ENCODE results near the gene ERCC5.

The ERCC5 gene

GRCh38 chr13:102881819-102882686, 36.2 kb downstream of the ERCC5 start:
- ATAC-seq (replicated peaks) (no peak), DNase-seq (no peak)
- no peaks in the 10 kb centered on the region for H3K9me3 Mint-ChIP-seq
- H3K27me3 Mint-ChIP-seq: no peaks in the 10 kb centered on the region
- no peak overlapping the region for H3K4me3 Mint-ChIP-seq
- H3K4me1 Mint-ChIP-seq: no peaks in the 10 kb centered on the region
- H3K27ac Mint-ChIP-seq: no peak overlapping the region
- H3K36me3 Mint-ChIP-seq: peaks cover 13 to 19% of the 10 kb centered on the region in 2 donors

DNA sequence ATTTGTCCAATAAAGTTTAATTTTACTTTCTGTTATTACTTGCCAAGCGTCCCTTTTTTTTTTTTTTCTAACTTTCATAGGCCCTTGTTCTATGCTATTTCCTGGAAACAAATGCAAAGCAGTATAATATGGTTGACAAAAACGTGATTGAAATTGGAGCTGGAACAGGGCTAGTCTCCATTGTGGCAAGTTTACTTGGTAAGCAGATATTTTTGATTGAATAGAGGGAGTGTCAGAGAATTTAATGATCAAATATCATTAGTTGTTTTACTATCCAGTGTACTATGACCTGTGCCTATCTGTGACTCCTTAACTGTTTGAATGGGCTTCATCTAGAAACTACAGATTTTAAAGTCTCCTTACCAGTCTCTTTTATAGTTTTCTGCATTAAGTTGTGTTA, 46.7 kb downstream of the ERCC5 start:
- ATAC-seq (replicated peaks): no peak
- no peak overlapping the region for H3K27ac Mint-ChIP-seq
- H3K9me3 Mint-ChIP-seq: no peaks in the 10 kb centered on the region
- no peaks in the 10 kb centered on the region for H3K27me3 Mint-ChIP-seq
- no peak for DNase-seq
- H3K36me3 Mint-ChIP-seq: no peaks in the 10 kb centered on the region
- no peaks in the 10 kb centered on the region for H3K4me1 Mint-ChIP-seq
- no peak overlapping the region for H3K4me3 Mint-ChIP-seq

DNA sequence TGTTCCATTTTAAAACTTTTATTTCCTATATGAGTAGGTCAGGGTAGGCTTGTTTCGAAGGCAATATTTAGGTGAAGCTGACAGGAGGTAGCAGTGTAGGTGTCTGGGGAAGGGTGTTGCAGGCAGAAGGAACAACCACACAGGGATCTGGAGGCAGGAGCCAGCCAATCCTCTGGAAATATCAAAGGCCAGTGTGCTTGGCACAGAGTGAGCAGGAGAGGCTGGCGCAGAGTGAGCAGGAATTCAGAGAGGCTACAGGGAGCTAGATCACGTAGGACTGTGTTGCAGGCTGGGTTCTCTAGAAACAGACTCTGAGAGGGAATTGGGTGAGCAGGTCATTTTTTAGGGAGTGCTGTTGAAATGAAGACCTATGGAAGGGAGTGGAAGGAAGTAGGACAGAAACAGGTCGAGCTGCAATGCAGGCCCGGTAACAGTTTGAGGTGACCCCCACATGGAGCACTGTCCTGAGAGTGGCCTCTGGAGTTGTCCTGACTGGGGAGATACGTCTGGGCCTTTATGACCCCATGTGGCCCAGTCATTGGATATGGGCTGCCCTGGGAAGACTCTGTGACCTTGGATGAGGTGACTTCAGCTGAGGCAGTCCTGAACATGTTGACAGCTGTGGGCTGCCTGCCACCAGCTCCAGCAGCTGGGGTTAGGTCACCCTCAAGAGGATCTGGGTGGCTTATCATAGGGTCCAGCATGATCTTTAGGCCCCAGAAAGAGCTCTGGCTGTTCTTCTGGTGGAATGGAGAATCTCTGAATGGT, 51.7 kb downstream of the ERCC5 start:
- Mint-ChIP-seq H3K9me3 (no peaks in the 10 kb centered on the region), H3K4me1 (peaks cover 4 to 12% of the 10 kb centered on the region in 2 donors), H3K36me3 (no peaks in the 10 kb centered on the region), H3K27me3 (peaks cover 0 to 3% of the 10 kb centered on the region in 2 donors), H3K27ac (no peak overlapping the region), H3K4me3 (no peak overlapping the region)
- ATAC-seq (replicated peaks) (no peak), DNase-seq (no peak)

- ATAC-seq (replicated peaks) (no peak), DNase-seq (no peak)
- H3K4me1 Mint-ChIP-seq: peaks cover 4 to 12% of the 10 kb centered on the region in 2 donors
- no peaks in the 10 kb centered on the region for H3K36me3 Mint-ChIP-seq
- peaks cover 11 to 13% of the 10 kb centered on the region in 2 donors for H3K27me3 Mint-ChIP-seq
- no peaks in the 10 kb centered on the region for H3K9me3 Mint-ChIP-seq
- H3K27ac Mint-ChIP-seq: no peak overlapping the region
- H3K4me3 Mint-ChIP-seq: no peak overlapping the region
Measured at GRCh38 chr13:102900193-102900608, 54.4 kb downstream of the ERCC5 start.

GRCh38 chr13:102901056-102901455, 55.2 kb downstream of the ERCC5 start:
- ATAC-seq (replicated peaks): no peak
- no peak overlapping the region for H3K4me3 Mint-ChIP-seq
- no peak for DNase-seq
- peaks cover 4 to 12% of the 10 kb centered on the region in 2 donors for H3K4me1 Mint-ChIP-seq
- H3K27me3 Mint-ChIP-seq: peaks cover 13% of the 10 kb centered on the region in 2 donors
- no peaks in the 10 kb centered on the region for H3K9me3 Mint-ChIP-seq
- H3K27ac Mint-ChIP-seq: no peak overlapping the region
- no peaks in the 10 kb centered on the region for H3K36me3 Mint-ChIP-seq

DNA sequence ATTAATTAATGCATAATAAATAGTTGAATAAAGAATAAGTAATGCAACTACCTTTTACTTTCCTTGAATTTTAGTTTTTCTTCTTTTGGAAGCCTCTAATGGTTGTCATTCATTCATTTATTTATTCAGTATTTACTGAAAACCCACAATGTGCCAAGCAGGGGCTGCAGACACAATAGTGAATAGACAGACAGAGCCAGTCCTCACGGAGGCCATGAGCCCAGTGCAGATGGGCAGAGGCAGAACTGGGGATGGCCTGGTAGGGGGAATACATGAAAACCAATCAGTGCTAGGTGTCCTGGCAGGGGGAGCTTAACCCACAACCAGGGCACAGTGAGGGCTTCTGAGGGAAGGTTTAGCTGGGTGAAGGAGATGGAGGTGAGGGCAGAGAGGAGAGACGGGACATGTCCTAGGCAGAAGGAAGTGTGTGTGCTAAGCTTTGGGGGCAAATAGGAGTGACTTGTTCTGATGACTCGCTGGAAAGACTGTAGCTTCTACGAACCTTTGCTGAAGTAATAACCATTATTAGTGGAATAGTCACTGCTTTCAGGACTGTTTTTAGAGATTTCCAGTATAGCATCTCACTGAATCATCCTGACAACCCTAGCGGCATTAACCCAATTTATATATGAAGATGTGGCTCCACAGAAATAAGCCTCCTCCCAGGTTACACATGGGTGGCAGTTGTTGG, 55.9 kb downstream of the ERCC5 start:
- Mint-ChIP-seq H3K27me3 (peaks cover 14 to 17% of the 10 kb centered on the region in 2 donors), H3K9me3 (no peaks in the 10 kb centered on the region), H3K4me1 (peaks cover 4 to 12% of the 10 kb centered on the region in 2 donors), H3K27ac (no peak overlapping the region), H3K36me3 (no peaks in the 10 kb centered on the region), H3K4me3 (no peak overlapping the region)
- DNase-seq (no peak), ATAC-seq (replicated peaks) (no peak)

DNA sequence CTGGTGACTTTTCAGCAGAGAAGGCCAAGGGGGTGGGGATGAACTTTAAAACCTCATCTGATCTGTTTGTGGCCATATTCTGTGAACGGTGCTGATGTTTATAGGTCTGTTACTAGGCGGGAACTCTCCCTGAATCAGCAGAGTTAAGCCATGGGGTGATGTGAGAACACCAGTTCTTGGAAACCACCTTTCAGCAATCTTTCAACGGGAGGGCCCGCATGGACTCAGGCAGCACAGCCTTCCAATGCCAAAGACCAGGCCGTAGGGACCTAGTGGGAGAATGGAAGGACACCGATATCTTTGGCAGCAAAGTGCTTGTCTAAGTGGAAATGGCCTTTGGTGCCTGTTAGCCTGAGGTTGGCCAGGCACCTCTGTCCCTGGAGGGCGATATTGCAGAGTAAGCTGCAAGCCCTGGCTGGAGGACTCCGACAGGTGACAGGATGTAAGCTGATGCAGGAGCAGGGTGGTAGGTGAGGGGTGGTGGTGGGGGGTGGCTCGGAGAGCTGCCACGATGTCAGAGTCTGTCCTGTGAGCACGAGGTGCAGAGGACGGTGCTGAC, 57.0 kb downstream of the ERCC5 start:
- no peak for DNase-seq
- peak overlapping the region; percentile 2 for H3K27ac Mint-ChIP-seq
- H3K36me3 Mint-ChIP-seq: no peaks in the 10 kb centered on the region
- peaks cover 4 to 10% of the 10 kb centered on the region in 2 donors for H3K4me1 Mint-ChIP-seq
- peaks cover 20 to 22% of the 10 kb centered on the region in 2 donors for H3K27me3 Mint-ChIP-seq
- H3K4me3 Mint-ChIP-seq: no peak overlapping the region
- no peak for ATAC-seq (replicated peaks)
- H3K9me3 Mint-ChIP-seq: no peaks in the 10 kb centered on the region

DNA sequence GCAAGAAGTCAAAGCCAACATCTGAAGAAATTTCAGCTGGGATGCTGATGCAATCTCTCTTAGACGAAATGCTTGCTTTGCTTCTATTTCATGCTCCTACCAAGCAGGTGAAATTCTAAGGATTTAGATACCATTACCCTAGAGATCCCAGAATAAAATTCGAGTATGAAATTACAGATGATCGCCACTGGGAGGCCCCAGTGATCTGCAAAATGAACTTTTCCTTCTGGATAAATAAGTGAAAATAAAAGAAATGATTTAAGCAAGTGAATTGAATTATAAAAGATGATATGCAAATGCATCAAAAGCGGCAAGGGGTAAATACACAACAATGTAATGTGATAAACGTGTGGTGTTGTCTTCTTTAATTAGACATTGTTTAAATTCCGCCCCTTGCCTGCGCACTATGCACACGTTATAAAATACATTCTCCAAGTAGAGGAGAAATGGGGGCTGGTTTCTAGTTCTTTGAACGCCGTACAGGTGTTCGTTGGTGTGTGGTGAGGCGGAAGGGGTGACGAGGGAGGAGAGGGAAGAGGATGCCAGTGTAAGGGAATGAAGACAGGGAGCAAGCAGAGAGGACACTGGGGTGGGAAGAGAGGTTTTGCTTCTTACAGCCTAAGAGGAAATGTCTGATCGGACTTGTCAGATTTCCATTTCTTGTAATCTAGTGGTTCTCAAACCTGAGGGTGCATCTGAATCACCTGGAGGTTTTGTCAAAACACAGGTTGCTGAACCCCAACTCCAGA, 58.0 kb downstream of the ERCC5 start:
- Mint-ChIP-seq H3K4me1 (peaks cover 0 to 3% of the 10 kb centered on the region in 2 donors), H3K9me3 (no peaks in the 10 kb centered on the region), H3K4me3 (no peak overlapping the region), H3K27ac (no peak overlapping the region), H3K36me3 (no peaks in the 10 kb centered on the region), H3K27me3 (peaks cover 20 to 26% of the 10 kb centered on the region in 2 donors)
- no peak for DNase-seq
- ATAC-seq (replicated peaks): no peak

GRCh38 chr13:102904408-102904862, 58.6 kb downstream of the ERCC5 start:
- DNase-seq (no peak), ATAC-seq (replicated peaks) (no peak)
- peaks cover 20 to 26% of the 10 kb centered on the region in 2 donors for H3K27me3 Mint-ChIP-seq
- no peak overlapping the region for H3K4me3 Mint-ChIP-seq
- H3K27ac Mint-ChIP-seq: no peak overlapping the region
- H3K9me3 Mint-ChIP-seq: no peaks in the 10 kb centered on the region
- no peaks in the 10 kb centered on the region for H3K4me1 Mint-ChIP-seq
- H3K36me3 Mint-ChIP-seq: no peaks in the 10 kb centered on the region

- H3K27me3 Mint-ChIP-seq: peaks cover 24 to 26% of the 10 kb centered on the region in 2 donors
- H3K36me3 Mint-ChIP-seq: no peaks in the 10 kb centered on the region
- H3K9me3 Mint-ChIP-seq: no peaks in the 10 kb centered on the region
- no peak for ATAC-seq (replicated peaks)
- H3K4me3 Mint-ChIP-seq: no peak overlapping the region
- DNase-seq: no peak
- no peaks in the 10 kb centered on the region for H3K4me1 Mint-ChIP-seq
- no peak overlapping the region for H3K27ac Mint-ChIP-seq
Measured at GRCh38 chr13:102905905-102906771, 60.3 kb downstream of the ERCC5 start.

DNA sequence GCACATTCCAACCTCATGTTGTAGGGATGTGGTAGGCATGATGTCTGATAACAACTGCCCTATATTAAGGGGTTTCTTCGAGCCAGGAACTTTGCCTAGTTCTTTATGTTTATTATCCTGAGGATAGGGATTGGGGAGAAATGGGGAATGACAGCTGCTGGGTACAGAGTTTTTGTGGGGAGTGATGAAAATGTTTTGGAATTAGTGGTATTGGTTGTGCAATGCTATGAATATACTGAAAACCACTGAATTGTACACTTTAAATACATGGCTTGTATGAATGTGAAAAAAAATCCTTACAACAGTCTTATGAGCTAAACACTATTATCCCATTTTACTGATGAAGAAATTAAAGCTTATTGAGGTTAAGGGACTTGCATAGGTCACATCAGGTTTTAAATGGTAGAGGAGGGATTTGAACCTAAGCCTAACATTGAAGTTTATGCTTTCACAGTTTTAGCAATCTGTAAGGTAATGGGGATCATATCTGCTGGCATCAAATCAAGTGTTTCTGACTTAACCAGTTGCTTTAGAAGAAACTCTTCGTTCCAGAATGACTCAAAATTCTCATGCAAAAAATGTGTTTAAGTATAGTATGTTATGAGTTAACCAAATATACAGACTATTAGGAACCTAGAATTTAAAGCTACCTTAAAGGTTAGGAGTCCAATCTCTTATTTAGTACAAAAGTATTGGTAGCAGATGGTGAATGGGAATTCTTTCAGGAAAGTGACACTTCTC, 61.4 kb downstream of the ERCC5 start:
- Mint-ChIP-seq H3K4me3 (no peak overlapping the region), H3K27ac (no peak overlapping the region), H3K36me3 (no peaks in the 10 kb centered on the region), H3K9me3 (no peaks in the 10 kb centered on the region), H3K27me3 (peaks cover 22 to 26% of the 10 kb centered on the region in 2 donors), H3K4me1 (no peaks in the 10 kb centered on the region)
- peak in 1 of 2 donors; percentile 31 for ATAC-seq (replicated peaks)
- DNase-seq: no peak

- no peak overlapping the region for H3K4me3 Mint-ChIP-seq
- ATAC-seq (replicated peaks): no peak
- H3K9me3 Mint-ChIP-seq: no peaks in the 10 kb centered on the region
Measured at GRCh38 chr13:102907886-102908515, 62.2 kb downstream of the ERCC5 start.

More at GRCh38 chr13:102907886-102908515, 62.2 kb downstream of the ERCC5 start:
- no peak overlapping the region for H3K27ac Mint-ChIP-seq
- peaks cover 22 to 23% of the 10 kb centered on the region in 2 donors for H3K27me3 Mint-ChIP-seq
- DNase-seq: no peak
- H3K4me1 Mint-ChIP-seq: no peaks in the 10 kb centered on the region
- no peaks in the 10 kb centered on the region for H3K36me3 Mint-ChIP-seq

Data from stimulated activated naive B cell treated with anti-CD40 and anti-IgM and Interleukin-4, amounts not matched to agents 10 μg/mL and 1 μg/mL and 100 μg/mL, for 72 hours (primary cell).